Measurements from ENCODE around the gene TMPRSS11D. TPM values are rescaled to one million over a fixed set of nuclear protein-coding genes. Genes with fewer than 3 reads are reported as not detected.

The TMPRSS11D gene
- total RNA-seq, 1 donor from 2014 or later: not detected

DNA sequence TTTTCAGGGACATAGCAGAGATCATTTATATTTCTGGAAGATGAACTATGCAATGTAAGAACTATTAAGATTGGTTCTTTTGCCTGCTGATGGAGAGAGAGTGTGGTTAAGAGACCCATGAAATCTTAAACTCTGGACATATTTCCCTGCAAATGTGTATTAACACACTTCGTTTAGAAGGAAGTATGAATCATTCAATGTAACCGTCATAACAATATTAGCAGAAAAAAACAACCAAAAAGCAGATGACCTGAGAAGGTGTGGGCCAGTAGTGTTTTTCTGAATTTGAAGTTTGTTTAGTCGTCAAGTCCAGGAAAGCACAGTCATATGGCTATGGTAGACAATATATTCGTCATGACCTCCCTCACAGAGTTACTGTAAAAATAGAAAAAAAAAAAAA lies 2.5 kb upstream of the TMPRSS11D start:
- DNase-seq: no peak

DNA sequence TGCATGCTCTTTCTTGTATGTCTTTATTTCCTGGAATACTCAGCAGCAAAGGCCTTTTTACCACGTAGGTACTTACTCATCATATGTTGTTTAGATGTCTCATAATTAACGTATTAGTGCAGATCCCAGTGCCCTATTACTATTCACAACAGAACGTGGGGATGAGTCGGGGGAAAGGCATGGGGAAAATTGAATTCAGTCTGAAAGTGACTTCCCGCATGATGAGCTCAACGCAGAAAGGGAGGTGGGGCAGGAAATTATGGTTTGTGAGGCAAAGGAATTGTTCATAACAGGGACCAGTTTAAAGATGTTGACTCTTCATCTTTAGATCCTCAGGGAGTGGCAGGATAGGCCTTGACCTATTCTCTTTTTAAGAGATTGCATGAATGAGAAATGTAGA lies 2.0 kb upstream of the TMPRSS11D start:
- no peak for DNase-seq

- no peak for DNase-seq
Measured at GRCh38 chr4:67884701-67885100, 899 bp upstream of the TMPRSS11D start.

- no peak for DNase-seq
Measured at GRCh38 chr4:67883458-67883857, 344 bp downstream of the TMPRSS11D start.

DNA sequence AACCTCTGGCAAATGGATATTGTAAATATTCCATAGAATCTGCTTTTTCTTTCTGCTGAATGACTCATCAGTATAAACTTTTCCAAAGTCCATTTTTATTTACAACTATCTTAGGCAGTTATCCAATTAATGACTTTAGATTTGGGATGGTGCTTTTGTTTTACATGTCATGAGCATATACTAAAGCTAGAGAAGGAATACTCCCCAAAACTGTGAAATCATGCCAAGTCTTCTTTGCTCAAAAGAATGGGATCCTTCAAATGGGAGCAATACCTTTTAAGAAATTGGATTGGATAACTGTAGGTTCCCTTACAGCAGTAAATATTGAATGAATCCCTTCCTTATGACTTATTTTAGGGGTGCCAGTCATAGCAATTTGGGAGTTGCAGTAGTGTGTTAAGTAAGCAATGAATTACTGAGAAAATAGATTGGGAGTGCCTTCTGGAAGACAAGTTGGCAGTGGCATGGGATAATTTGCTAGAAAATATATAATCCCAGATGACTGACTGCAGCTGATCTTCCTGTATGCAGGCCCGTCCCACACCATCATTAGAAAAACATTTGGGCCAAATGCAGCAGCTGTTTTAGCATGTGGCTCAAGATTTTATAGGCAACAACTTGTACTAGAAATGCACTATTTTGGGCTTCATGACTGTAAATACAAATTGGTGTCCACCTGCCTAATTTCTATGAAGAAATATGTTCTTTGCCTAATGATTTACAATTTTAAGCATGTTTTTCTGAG lies 2.8 kb downstream of the TMPRSS11D start:
- no peak for DNase-seq

DNA sequence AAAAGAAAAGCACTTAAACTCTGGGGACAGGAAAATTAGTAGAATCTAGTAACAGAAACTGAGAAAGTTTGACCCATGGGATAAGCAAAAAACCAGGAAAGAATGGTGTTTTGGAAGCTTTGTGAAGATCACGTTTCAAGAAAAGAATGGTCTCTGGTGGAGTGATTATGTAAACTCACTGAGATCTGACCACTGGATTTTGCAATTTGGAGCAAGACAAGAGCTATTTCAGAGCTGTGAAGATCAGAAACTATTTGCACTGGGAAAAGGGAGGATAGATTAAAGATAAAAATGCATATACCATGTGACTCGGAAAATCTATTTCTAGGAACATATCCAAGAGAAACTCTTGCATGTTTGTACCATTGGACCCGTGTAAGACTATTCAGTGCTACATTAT lies 4.3 kb downstream of the TMPRSS11D start:
- DNase-seq: no peak

- no peak for DNase-seq
Measured at GRCh38 chr4:67877086-67877485, 6.7 kb downstream of the TMPRSS11D start.

- DNase-seq: no peak
Measured at GRCh38 chr4:67874986-67875385, 8.8 kb downstream of the TMPRSS11D start.

GRCh38 chr4:67873116-67873515 lies 10.7 kb downstream of the TMPRSS11D start:
- DNase-seq: no peak

DNA sequence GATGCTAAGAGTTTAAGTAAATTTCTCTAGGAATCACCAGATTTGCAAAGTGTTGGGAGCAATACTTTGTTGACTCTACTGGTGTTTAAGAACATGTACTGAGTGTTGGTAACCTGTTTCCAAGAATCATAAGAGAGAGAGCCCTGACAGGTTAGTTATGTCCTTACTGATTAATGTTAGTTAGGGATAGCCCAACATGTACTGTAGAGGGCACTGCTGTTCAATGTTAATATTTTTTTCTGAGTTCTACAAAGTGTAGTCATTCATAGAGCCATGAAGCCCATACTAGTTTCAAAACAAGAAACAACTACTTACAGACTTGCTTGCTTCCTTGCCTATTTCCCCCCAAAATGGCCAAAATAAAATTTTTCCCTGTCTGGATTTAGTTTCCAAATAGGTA lies 11.9 kb downstream of the TMPRSS11D start:
- no peak for DNase-seq

- no peak for DNase-seq
Measured at GRCh38 chr4:67869580-67870190, 14.1 kb downstream of the TMPRSS11D start.

- DNase-seq: no peak
Measured at GRCh38 chr4:67861513-67861912, 22.3 kb downstream of the TMPRSS11D start.

- no peak for DNase-seq
Measured at GRCh38 chr4:67853336-67853735, 30.5 kb downstream of the TMPRSS11D start.

- DNase-seq: no peak
Measured at GRCh38 chr4:67820903-67821302, 62.9 kb downstream of the TMPRSS11D start.

- no peak for DNase-seq
Measured at GRCh38 chr4:67810011-67810410, 73.8 kb downstream of the TMPRSS11D start.

DNA sequence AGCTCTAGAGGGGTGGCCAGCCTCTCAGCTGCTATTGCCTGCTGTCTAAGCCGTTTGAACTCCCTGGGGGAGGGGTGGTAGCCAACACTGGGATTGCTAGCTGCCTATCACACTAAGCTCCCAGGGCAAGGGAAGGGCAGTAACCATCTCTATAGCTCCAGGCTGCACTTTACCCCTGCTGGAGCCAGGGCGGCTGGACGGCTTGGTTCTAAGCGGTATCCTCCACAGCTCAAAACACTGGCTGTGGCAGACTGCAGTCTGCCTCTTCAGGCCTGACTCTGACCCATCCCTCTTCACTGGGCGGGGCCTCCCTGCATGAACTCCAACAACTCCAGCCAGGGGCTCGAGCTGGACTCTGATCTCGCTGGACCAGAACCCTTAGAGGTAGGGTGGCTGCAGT lies 74.3 kb downstream of the TMPRSS11D start:
- no peak for DNase-seq

- no peak for DNase-seq
Measured at GRCh38 chr4:67796810-67797209, 87.0 kb downstream of the TMPRSS11D start.

DNA sequence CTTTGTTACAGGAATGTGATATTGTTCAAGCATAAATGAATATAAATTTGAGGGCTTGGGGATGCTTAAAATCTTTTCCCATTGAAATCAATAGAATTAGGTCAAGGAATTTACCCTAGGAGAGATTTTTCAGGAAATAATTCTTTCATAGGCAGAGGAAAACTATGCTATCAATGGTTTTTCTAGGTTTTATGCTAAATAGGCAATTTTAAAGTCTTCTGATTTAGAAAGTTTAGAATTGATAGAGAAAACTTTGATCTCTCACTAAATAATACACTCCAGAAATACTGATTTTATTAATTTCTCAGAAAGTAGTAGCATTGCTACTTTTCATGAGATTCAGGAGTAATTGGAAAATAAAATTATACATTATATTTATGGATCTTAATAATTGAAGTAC lies 93.1 kb downstream of the TMPRSS11D start:
- no peak for DNase-seq

DNA sequence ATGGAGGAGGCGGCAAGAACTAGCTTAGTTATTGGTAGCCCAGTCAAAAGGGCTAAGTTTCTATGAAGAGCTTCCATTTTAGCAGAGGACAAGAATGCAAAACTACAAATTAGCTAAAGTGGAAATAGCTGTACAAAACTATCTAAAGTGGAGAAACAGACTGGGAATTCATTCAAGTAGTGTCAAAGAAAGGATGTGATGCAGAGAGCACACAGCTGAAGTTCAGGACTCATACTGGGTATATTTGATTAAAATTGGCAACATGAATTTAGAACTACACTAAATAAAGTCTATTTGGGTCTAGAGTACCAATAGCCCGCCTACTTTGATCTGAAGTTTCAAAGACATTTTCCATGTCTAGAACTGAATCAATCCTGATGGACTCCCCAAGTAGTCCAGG lies 96.5 kb downstream of the TMPRSS11D start:
- DNase-seq: no peak

- DNase-seq: no peak
Measured at GRCh38 chr4:67785528-67785927, 98.3 kb downstream of the TMPRSS11D start.

DNA sequence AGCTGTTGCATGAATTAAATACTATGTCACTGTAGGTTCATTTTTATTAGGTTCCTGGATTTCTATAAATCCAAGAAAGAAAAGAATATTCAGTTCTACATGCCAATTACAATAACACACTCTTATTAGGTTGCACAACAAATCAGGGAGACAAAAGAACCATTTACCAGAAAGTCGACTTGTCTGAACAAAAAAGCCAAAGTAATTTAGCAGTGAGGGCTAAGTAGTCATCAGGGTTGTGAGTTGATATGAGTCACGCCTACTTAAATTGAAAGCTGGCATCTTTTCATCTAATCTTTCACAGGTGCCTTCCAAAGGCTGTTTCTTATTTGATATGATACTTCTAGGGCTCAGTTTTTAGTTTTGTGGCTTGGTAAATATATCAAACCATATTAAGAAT lies 104.2 kb downstream of the TMPRSS11D start:
- no peak for DNase-seq

- no peak for DNase-seq
Measured at GRCh38 chr4:67776746-67777145, 107.1 kb downstream of the TMPRSS11D start.
